ENCODE measurements around the gene KIRREL2.

DNA sequence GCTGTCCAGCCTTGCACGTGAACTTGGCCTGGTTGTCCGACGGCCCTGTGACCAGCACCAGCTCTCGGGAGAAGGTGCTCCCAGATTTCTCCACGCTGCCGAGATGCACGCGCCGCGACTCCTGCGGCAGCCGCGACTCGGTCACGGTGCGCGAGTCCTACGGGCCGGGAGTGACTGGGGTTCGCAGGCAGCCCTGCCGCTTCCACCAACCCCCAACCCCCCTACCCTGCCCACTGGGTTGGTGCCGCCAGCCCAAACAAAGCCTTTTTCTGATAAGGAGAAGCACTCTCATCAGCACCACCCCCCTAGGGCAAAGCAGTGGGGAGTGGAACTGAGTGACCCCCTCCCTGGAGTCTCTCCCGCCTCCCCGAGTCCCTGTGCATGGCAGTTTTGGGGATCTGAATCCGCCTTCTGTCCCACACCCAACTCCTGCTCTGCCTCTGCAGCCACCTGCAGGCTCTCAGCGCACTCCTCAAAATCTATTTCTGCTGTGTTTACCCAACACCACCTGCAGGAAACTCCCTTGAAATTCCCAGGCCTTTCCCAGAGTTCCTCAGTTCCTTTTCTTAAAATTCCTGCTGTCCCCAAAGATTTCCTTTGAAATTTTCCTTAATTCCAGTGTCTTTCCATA is 10.6 kb upstream of the KIRREL2 start:
- no peak for TF ChIP-seq POLR2A (IDR thresholded peaks at IDR 0.05; ENCODE audit: low read length)
- no peak for TF ChIP-seq GATA1 (IDR thresholded peaks at IDR 0.05; ENCODE audit: low read depth, low read length)

Data from erythroblast (primary cell).